Loucy (cell line): ENCODE measurements around the gene CFAP43.

ENCODE experiments used
- H2AFZ ChIP-seq: fragments of 200-600 bp; sonication (generic); 2 replicates; pipeline ENCODE4 v1.6.0; 2016; ENCODE audit warnings: antibody characterized with exemption, mild to moderate bottlenecking, low read length, moderate library complexity
- H3F3A ChIP-seq: fragments of 200-600 bp; 2 replicates; pipeline ENCODE4 v1.6.0; 2016; ENCODE audit warnings: antibody characterized with exemption, low read depth, mild to moderate bottlenecking
- H3K27me3 ChIP-seq: fragments of 200-600 bp; sonication (generic); 2 replicates; pipeline ENCODE4 v1.6.1; 2014; ENCODE audit warnings: low read length, mild to moderate bottlenecking; ENCODE audit not compliant: insufficient read depth, poor library complexity, severe bottlenecking
- H3K36me3 ChIP-seq: fragments of 200-600 bp; sonication (generic); 2 replicates; pipeline ENCODE4 v1.6.1; 2016; ENCODE audit warnings: low read length; ENCODE audit not compliant: insufficient read depth
- H3K4me1 ChIP-seq: fragments of 200-600 bp; sonication (generic); 2 replicates; pipeline ENCODE4 v1.5.1; 2014; ENCODE audit warnings: low read length, mild to moderate bottlenecking; ENCODE audit not compliant: insufficient read depth, poor library complexity, severe bottlenecking
- H3K4me2 ChIP-seq: fragments of 200-600 bp; sonication (generic); 2 replicates; pipeline ENCODE4 v1.6.0; 2014; ENCODE audit warnings: antibody characterized with exemption, low read length, low read depth, mild to moderate bottlenecking; ENCODE audit not compliant: poor library complexity, severe bottlenecking
- H3K4me3 ChIP-seq: fragments of 200-600 bp; sonication (generic); 2 replicates; pipeline ENCODE4 v1.5.1; 2014; ENCODE audit warnings: low read length, mild to moderate bottlenecking, mixed read lengths; ENCODE audit not compliant: poor library complexity, severe bottlenecking
- H3K79me2 ChIP-seq: fragments of 200-600 bp; sonication (generic); 2 replicates; pipeline ENCODE4 v1.6.1; 2014; ENCODE audit warnings: low read length; ENCODE audit not compliant: insufficient read depth
- H3K9ac ChIP-seq: fragments of 200-600 bp; sonication (generic); 2 replicates; pipeline ENCODE4 v1.6.0; 2014; ENCODE audit warnings: mild to moderate bottlenecking, low read depth, low read length, moderate library complexity; ENCODE audit not compliant: poor library complexity, severe bottlenecking
- H3K9me2 ChIP-seq: fragments of 200-600 bp; sonication (generic); replicated peaks from 2 replicates; pipeline ENCODE4 v1.6.1; 2016; ENCODE audit warnings: low read depth, low read length, mixed read lengths
- H3K9me3 ChIP-seq: fragments of 200-600 bp; sonication (generic); 2 replicates; pipeline ENCODE4 v1.6.1; 2014; ENCODE audit warnings: mild to moderate bottlenecking, antibody characterized with exemption, low read length, low read depth; ENCODE audit not compliant: insufficient read depth
- H4K20me1 ChIP-seq: fragments of 200-600 bp; sonication (generic); 2 replicates; pipeline ENCODE4 v1.6.0; 2014; ENCODE audit warnings: antibody characterized with exemption, low read length, mild to moderate bottlenecking; ENCODE audit not compliant: insufficient read depth, poor library complexity, severe bottlenecking
- EZH2phosphoT487 ChIP-seq: fragments of 200-600 bp; IDR thresholded peaks from 2 replicates; pipeline ENCODE4 v1.6.1; 2018; ENCODE audit warnings: antibody characterized with exemption, mild to moderate bottlenecking, moderate library complexity, borderline replicate concordance
- TF ChIP-seq, protein P1 (sequence below): fragments of 200-600 bp; sonication (generic); conservative IDR thresholded peaks from 2 replicates; pipeline ENCODE4 v1.5.1; 2014; ENCODE audit warnings: mild to moderate bottlenecking, antibody characterized with exemption, low read length

The CFAP43 gene

DNA sequence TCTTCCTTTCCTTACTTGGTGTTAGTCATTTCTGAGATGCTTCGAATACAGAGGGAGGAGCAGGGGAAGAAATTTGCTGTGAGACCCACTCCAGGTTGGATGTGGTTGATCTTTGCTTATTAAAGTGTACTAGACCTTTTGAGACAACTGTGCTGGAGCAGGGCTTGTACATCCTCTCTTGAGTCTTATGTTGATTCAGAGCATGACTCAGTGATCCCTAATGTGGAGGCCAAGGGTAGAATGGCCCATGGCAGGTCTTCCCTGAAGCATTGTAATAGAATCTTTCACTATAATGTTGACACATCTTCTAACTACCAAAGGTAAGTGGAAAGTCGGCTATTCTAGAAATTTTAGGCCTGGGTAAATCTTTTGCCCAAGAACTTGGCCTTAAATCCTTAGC is 127.2 kb downstream of the CFAP43 start:
- H4K20me1 ChIP-seq: no peaks in the 10 kb centered on the region

DNA sequence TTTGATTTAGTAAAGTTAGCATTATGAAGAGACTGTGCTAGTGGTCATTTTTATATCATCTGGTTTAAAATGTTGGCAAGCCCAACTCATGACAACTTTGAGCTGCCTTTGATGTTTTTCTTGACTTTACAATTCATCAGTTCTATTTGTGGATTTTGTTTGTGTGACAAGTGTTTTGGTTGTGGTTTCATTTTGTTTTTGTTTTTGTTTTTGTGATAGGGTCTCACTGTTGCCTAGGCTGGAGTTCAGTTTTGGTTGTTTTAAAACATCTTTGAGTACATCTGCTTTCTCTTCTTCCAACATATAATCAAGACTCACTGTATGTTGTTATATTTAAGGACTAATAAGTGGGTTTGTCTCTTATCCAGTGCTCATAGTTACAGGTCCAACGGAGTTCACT is 127.7 kb downstream of the CFAP43 start:
- no peak overlapping the region for H2AFZ ChIP-seq

More for the DNA sequence above, 127.2 kb downstream of the CFAP43 start:
- H3K4me2 ChIP-seq: no peak overlapping the region
- H3K36me3 ChIP-seq: no peaks in the 10 kb centered on the region
- TF ChIP-seq EZH2phosphoT487: no peak
- TF ChIP-seq, protein P1, sequence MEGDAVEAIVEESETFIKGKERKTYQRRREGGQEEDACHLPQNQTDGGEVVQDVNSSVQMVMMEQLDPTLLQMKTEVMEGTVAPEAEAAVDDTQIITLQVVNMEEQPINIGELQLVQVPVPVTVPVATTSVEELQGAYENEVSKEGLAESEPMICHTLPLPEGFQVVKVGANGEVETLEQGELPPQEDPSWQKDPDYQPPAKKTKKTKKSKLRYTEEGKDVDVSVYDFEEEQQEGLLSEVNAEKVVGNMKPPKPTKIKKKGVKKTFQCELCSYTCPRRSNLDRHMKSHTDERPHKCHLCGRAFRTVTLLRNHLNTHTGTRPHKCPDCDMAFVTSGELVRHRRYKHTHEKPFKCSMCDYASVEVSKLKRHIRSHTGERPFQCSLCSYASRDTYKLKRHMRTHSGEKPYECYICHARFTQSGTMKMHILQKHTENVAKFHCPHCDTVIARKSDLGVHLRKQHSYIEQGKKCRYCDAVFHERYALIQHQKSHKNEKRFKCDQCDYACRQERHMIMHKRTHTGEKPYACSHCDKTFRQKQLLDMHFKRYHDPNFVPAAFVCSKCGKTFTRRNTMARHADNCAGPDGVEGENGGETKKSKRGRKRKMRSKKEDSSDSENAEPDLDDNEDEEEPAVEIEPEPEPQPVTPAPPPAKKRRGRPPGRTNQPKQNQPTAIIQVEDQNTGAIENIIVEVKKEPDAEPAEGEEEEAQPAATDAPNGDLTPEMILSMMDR: no peak
- H2AFZ ChIP-seq: no peak overlapping the region
- no peaks in the 10 kb centered on the region for H3K79me2 ChIP-seq
- no peaks in the 10 kb centered on the region for H3K27me3 ChIP-seq
- H3K4me3 ChIP-seq: no peak overlapping the region
- no peaks in the 10 kb centered on the region for H3K9me3 ChIP-seq
- no peaks in the 10 kb centered on the region for H3K4me1 ChIP-seq
- no peak overlapping the region for H3K9ac ChIP-seq
- no peaks in the 10 kb centered on the region for H3F3A ChIP-seq
- no peaks in the 10 kb centered on the region for H3K9me2 ChIP-seq

DNA sequence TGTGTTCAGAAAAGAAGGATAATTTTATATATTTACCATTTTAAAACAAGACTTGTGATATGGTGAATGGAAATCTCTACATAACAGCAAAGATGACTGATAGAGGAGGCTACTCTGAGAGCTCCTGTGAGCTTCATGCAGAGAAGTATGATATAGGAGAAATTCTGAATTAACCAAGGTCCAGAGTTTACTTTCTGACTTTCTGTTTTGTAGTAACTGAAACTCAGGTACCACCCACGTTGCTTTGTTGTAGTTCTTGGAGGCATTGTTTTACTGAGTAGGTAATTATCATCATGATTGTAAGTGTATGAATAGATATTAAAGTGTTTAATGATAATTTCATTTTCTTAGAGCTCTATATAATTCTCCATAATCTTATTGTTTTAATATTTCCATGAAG is 128.2 kb downstream of the CFAP43 start:
- H3K9me3 ChIP-seq: no peaks in the 10 kb centered on the region
- H3K27me3 ChIP-seq: no peaks in the 10 kb centered on the region
- H3K4me1 ChIP-seq: no peaks in the 10 kb centered on the region
- H4K20me1 ChIP-seq: no peaks in the 10 kb centered on the region
- H3K9ac ChIP-seq: no peak overlapping the region
- no peak overlapping the region for H3K4me3 ChIP-seq
- no peaks in the 10 kb centered on the region for H3K79me2 ChIP-seq
- no peak overlapping the region for H2AFZ ChIP-seq
- no peaks in the 10 kb centered on the region for H3F3A ChIP-seq
- no peaks in the 10 kb centered on the region for H3K36me3 ChIP-seq
- no peaks in the 10 kb centered on the region for H3K9me2 ChIP-seq
- no peak overlapping the region for H3K4me2 ChIP-seq
- no peak for TF ChIP-seq EZH2phosphoT487
- TF ChIP-seq, protein P1: no peak

More for the DNA sequence above, 127.7 kb downstream of the CFAP43 start:
- no peaks in the 10 kb centered on the region for H3F3A ChIP-seq
- no peak overlapping the region for H3K4me3 ChIP-seq
- no peaks in the 10 kb centered on the region for H3K79me2 ChIP-seq
- H4K20me1 ChIP-seq: no peaks in the 10 kb centered on the region
- no peak for TF ChIP-seq EZH2phosphoT487
- TF ChIP-seq, protein P1: no peak
- H3K36me3 ChIP-seq: no peaks in the 10 kb centered on the region
- no peaks in the 10 kb centered on the region for H3K27me3 ChIP-seq
- H3K9me3 ChIP-seq: no peaks in the 10 kb centered on the region
- no peak overlapping the region for H3K4me2 ChIP-seq
- H3K9ac ChIP-seq: no peak overlapping the region
- H3K4me1 ChIP-seq: no peaks in the 10 kb centered on the region
- no peaks in the 10 kb centered on the region for H3K9me2 ChIP-seq
